NCI-H2196 (cell line): ENCODE results near the gene SUSD1.

Experiments
- DNase-seq: peaks from one replicate; lab custom pipeline; 2025; ENCODE audit not compliant: unreplicated experiment; lab: John Stamatoyannopoulos, UW

Gene SUSD1

DNA sequence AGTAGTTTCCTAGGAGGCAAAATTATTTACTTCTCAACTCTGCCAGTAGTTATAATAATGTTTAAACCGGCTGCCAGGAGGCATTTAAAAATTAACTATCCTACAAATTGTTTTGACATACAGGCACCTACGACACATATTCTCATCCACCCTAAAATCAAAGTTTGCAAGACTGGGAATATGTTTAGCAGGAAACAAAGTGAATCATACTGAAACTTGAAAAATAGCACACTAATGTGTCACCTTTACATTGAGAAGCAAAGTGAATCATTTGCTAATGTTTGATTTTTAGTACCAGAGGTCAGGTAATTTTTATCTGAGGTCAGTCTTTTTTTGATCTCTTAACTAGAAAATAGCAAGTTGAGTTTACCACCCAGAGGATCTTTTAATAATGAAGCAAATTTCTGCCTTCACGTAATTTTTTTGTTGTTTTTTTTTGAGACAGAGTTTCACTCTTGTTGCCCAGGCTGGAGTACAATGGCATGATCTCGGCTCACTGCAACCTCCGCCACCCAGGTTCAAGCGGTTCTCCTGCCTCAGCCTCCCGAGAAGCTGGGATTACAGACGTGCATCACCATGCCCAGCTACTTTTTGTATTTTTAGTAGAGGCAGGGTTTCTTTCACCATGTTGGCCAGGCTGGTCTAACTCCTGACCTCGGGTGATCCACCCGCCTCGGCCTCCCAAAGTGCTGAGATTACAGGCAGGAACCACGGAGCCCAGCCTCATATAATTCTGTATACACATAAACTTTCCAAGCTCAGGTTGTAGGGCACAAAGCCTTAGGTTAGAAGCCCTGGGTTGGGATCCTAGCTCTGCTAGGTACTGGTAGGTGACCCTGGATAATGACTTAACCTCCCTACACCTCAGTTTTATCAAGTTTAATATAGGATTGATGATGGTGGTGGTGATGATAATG is 154.2 kb downstream of the SUSD1 start:
- no peak for DNase-seq

GRCh38 chr9:112017878-112018277 is 157.2 kb downstream of the SUSD1 start:
- DNase-seq = no peak

GRCh38 chr9:112015736-112016135 is 159.4 kb downstream of the SUSD1 start:
- DNase-seq = no peak

GRCh38 chr9:112015149-112015548 is 159.9 kb downstream of the SUSD1 start:
- no peak for DNase-seq

DNA sequence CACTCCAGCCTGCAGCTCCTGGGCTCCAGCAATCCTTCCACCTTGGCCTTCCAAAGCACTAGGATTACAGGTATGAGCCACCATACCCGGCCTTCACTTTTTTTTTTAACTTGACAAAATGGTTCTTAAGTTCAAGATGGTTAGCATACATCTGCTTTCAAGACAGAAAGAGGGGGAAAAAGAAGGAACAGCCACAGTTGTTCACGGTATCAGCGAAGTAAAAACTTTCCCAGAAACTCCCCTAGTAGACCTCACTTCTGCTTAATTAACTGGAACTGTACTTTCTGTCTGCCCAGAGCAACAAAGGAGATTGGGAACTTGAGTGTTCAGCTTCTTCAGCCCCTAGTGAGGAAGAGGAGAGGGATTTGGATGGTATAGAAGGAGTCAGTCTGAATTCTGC is 161.8 kb downstream of the SUSD1 start:
- DNase-seq = no peak

- DNase-seq = peak; percentile 64
Measured at GRCh38 chr9:112012026-112012902, 162.8 kb downstream of the SUSD1 start.

- DNase-seq = no peak
Measured at GRCh38 chr9:112011051-112011620, 164.0 kb downstream of the SUSD1 start.

- DNase-seq = no peak
Measured at GRCh38 chr9:112010537-112010936, 164.6 kb downstream of the SUSD1 start.

DNA sequence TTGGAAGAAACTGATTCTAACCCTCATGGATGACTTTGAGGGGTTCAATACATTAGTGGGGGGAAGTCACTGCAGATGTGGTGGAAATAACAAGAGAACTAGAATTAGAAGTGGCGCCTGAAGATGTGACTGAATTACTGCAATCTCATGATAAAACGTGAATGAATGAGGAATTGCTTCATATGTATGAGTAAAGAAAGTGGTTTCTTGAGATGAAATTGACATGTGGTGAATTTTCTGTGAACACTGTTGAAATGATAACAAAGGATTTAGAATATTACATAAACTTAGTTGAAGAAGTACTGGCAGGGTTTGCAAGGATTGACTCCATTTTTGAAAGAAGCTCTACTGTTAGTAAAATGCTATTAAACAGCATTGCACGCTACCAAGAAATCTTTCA is 165.4 kb downstream of the SUSD1 start:
- no peak for DNase-seq

DNA sequence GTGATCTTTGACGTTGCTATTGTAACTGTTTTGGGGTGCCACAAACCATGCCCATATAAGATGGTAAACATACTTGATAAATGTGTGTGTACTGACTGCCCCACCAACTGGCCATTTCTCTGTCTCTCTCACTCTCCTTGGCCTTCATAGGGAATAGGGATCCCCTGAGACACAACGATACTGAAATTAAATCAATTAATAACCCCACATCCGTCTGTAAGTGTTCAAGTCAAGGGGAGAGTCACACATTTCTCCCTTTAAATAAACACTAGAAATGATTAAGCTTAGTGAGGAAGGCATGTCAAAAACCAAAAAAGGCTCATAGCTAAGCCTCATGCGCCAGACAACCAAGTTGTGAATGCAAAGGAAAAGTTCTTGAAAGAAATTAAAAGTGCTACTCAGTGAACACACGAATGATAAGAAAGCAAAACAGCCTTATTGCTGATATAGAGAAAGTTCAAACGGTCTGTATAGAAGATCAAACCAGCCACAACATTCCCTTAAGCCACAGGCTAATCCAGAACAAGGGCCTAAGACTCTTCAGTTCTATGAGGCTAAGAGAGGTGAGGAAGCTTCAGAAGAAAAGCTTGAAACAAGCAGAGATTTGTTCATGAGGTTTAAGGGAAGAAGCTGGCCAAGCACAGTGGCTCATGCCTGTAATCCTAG is 167.4 kb downstream of the SUSD1 start:
- no peak for DNase-seq

DNA sequence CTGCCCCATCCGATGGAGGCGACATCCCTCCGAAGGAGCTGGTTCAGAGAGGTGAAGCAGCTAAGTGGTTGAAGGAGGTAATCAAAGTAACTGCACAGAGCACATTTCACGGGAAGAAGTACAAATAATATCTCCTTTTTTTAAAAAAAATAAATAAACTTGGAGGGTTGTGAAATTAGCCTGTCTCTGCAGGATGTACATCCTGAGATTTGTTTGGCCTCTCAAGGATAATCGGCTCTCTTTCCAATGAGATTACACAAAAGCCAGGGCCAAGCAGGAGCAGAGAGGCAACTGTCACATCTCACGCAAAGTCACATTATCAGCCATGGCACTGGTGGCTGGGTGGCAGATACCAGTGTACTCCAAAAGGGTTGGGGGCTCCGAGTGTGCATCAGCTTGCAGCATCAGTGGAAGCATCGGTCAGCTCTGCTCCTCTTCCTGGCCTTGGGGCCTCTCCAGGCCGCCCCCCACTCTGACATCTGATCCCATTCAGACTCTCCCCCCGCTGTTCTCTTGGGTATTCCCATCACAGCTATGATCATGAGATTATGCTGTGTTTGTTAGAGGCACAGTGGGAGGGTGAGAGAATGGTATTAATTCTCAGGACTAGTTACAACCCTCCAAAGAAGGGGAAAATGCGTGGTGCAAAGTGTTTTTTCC is 168.6 kb downstream of the SUSD1 start:
- DNase-seq = no peak

GRCh38 chr9:112005939-112006338 is 169.2 kb downstream of the SUSD1 start:
- DNase-seq = no peak

DNA sequence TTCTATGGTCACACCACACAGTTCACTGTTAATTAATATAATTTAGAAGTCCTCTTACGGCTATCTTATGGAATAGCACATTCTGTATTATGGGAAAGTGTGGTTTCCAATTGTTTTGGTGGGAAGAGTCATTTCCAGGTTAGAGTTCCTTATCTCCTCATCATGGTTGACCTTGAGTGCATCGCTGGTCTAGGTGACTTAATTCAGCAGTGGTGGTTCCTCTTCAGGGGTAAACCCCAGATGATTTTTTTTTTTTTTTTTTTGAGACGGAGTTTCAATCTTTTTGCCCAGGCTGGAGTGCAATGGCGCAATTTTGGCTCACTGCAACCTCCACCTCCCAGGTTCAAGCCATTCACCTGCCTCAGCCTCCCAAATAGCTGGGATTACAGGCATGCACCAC is 171.6 kb downstream of the SUSD1 start:
- no peak for DNase-seq

DNA sequence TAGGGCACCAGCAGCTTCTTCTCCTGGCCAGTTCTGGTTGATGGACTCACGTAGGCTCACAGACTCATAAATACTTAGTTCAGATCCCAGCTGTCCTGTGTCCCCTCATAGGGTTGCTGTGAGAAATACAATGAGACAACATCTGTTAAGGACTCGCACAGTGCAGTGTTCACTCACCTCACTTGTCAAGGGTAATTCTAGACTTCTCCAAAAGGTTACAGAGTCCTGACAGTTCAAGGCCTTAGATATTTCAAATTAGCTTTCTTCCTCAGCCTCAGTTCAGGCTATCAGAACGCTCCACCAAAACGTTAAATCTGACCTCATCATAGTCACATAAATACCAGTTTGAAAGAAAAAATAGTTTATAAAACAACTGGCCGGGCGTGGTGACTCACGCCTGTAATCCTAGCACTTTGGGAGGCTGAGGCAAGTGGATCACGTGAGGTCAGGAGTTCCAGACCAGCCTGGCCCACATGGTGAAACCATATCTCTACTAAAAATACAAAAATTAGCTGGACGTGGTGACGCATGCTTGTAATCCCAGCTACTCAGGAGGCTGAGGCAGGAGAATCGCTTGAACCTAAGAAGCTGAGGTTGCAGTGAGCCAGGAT is 172.1 kb downstream of the SUSD1 start:
- no peak for DNase-seq

GRCh38 chr9:112002131-112002846 is 172.8 kb downstream of the SUSD1 start:
- no peak for DNase-seq

GRCh38 chr9:112000743-112001142 is 174.4 kb downstream of the SUSD1 start:
- no peak for DNase-seq

- DNase-seq = no peak
Measured at GRCh38 chr9:111999319-111999718, 175.8 kb downstream of the SUSD1 start.

DNA sequence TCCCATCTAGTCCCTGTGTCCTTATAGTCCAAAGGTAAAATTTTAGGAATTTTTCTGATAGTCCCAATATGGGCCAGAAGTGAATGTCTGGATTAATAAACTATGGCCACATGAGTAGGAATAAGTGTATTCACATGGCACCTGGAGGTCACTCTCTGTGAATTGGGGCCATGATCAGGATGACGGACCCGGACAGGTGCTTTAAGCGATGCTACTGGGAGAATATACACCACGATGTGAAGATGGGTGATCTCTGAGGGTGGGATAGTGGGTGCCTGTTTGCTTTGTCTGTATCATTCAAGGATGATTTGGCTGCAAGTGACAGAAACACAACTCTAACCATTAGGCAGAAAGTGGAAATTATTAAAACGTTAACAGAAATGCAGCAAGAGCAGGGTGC is 177.3 kb downstream of the SUSD1 start:
- no peak for DNase-seq

DNA sequence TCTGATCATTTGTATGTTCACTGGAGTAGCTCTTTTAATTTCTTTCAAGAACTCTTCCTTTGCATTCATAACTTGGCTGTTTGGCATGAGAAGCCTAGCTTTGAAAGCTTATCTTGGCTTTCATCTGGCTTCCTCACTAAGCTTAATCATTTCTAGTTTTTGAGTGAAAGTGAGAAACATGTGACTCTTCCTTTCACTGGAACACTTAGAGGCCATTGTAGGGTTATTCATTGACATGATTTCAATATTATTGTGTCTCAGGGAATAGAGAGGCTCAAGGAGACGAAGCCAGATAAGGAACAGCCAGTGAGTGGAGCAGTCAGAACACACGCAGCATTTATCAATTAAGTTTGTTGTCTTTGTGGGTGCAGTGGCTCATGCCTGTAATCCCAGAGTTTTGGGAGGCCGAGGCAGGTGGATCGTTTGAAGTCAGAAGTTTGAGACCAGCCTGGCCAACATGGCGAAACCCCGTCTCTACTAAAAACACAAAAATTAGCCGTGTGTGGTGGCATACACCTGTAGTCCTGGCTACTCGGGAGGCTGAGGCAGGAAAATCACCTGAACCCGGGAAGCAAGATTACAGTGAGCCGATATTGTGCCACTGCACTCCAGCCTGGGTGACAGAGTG is 180.2 kb downstream of the SUSD1 start:
- DNase-seq = no peak
